GM12873 (cell line): ENCODE measurements around the gene TUBB4B.

Experiments used
- TF ChIP-seq, protein P1 (sequence below): IDR thresholded peaks from 2 replicates; pipeline ENCODE4 v1.5.1; 2012; ENCODE audit warnings: low read depth, mild to moderate bottlenecking, moderate library complexity, low read length, control low read depth; ENCODE audit not compliant: insufficient read depth; ENCODE audit errors: missing control alignments

Gene TUBB4B

DNA sequence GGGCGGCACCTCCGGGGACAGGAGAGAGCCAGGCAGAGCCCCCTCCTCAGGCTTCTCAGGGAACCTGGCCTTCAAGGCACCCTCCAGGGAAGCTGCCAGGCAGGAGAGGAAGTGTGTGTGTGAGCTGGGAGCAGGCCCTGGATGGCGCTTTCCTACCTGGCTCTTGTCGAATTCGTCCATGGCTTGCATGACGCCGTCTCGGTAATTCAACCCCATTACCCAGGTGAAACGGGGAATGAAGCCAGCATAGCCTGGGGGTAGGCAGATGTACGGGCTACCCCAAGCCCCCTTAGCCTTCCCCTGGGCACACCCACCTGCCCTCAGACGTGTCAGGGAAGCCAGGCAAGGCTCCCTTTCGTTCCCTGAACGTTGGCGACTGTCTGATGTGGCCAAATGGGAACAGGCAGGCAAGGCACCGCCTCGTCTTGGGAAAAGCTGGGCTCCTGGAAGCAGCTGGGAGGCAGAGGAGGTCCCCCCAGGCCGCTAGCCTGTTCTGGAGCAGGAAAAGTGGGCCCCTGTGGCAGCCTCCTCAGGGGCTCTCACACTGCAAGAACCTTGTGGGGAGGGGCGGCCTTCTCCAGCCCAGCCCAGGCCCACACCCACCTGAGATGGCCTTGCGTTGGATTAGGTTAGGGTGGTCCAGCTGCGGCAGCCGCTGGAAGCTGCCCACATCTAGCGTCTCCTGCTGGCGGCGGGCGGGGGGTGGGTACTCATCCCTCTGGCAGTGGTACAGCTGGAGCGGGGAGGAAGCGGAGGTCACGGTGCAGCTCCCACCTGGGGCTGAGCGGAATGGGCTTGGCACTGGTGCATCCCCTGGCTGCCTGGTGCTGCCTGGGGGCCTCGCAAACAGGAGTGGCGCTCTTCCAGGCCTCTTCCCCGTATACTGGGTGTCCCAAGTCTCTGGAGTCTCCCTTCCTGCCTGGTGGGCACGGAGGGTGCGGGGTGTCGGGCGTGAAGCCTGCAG lies 3.7 kb downstream of the TUBB4B start:
- TF ChIP-seq, protein P1, sequence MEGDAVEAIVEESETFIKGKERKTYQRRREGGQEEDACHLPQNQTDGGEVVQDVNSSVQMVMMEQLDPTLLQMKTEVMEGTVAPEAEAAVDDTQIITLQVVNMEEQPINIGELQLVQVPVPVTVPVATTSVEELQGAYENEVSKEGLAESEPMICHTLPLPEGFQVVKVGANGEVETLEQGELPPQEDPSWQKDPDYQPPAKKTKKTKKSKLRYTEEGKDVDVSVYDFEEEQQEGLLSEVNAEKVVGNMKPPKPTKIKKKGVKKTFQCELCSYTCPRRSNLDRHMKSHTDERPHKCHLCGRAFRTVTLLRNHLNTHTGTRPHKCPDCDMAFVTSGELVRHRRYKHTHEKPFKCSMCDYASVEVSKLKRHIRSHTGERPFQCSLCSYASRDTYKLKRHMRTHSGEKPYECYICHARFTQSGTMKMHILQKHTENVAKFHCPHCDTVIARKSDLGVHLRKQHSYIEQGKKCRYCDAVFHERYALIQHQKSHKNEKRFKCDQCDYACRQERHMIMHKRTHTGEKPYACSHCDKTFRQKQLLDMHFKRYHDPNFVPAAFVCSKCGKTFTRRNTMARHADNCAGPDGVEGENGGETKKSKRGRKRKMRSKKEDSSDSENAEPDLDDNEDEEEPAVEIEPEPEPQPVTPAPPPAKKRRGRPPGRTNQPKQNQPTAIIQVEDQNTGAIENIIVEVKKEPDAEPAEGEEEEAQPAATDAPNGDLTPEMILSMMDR: no peak

DNA sequence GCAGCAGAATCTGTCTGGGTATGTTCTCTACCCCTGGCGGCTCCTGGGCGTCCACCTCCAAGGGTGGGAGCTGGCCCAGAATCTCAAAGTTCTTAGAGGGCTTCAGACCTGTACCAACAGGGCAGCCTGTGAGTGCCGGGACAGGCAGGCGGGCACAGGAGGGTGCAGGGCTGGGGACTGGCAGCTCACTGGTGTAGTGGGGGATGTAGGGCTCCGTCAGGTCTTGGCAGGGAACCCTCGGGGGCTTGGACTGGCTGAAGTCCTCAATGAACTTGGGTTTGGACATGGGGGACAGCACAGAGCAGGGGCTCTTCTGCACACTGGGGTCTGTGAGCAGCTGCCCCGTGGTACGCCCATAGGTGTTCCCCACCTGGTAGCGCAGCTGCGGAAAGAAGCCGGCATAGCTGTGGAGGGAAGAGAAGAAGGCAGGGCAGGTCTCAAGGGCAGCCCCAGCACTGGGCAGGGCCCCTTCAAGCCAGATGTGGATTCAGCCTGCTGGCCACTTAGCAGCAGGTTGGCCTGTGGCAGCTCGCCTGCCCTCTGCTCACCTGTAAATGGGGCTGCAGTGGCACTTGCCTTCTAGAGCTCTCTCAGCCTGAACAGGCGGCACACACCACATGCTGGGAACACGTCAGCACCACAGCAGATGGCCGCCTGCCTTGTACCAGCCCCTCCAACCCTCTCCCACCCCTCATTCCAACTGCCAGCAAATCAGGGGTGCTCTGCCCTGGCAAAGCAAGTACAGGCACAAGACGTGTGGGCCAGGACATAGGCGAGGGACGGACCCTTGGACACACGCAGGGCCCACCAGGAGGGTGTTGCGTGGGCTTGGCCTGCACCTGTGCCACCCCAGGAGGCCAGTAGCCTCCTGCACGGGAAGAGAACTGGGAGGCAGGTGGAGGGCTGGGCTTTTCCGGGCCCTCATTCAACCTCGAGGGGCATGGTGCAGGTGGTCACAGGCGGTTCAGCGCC lies 4.6 kb downstream of the TUBB4B start:
- TF ChIP-seq, protein P1: no peak

DNA sequence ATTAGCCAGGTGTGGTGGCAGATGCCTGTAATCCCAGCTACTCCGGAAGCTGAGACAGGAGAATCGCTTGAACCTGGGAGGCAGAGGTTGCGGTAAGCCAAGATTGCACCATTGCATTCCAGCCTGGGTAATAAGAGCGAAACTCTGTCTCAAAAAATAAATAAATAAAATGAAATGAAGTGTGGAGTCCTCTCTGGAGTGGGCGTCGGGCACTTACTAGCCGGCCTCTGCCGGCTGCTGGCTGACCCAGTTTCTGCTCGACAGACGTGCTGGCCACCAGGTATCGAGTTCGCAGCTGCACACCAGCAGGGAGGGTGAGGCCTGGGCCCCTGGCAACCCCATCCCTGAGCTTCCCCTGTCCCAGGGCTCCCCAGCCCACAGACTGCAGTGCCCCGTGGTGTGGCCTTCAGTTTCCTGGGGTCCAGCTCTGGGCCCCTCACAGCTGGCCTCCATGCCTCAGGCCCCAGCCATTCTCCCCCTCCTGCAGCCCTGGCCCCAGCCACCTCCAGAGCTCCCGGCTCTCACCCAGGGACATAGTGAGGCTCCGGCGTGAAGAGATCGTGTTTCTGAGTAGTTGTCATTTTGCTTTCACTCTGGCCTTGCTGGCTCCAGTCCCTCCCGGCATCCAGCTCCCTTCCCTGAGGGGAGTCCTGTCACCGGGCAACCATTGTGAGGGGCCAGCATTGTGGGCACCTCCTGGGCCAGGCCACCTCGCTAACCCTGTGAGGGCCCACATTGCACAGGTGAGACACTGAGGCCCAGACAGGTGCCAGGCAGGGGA lies 6.2 kb downstream of the TUBB4B start:
- TF ChIP-seq, protein P1: no peak

DNA sequence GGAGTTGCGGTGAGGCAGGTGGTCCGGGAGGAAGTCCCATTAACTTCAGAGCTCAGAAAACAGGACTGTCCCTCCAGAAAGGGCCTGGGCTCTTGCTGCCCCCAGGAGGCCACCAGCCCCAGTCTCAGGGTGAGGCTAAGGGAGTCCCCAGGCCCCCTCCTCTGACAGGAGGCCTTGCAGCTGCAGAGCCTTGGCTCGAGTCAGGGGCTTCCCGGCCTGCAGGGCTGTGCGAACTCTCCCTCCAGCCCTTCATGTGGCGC lies 6.8 kb downstream of the TUBB4B start:
- TF ChIP-seq, protein P1: no peak

DNA sequence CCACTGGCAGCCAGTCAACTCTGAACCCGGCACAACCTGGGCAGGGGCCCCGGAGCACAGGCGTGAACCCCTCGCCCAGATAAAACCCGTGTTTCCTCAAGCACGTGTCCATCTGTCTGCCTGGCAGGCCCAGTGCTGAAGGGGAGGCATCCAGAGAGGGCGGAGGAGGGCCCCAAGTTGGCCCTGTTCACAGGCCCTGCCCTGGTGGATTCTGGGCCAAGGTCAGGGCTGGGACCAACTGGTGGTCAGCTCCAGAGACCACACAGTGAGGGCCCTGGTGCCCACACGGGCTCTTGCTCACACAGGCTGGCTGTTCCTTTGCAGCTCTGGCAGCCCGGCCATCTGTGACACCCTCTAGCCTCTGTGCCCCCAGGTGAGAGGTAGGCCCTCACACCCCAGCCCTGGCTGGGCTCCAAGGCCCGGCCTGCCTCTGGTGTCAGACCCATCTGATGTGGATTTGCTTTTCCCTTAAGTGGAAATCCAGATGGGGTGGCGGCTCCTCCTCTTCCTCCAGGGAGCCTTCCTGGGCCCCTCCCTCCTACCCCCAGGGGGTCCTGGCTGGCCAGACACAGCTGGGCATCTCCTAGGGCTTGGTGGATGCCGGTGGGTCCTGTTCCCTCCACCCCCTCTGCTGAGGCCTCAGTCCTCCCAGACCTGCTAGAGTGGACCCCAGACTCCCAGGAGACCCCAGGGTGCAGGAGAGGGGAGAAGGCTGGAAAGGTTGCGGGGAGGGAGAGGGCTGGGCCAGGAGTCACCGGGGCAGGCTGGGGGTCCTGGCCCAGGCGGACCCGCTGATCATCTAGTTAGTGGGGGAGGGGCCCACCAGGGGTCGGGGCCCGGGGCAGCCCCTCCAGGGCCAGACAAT lies 9.5 kb downstream of the TUBB4B start:
- TF ChIP-seq, protein P1: no peak

DNA sequence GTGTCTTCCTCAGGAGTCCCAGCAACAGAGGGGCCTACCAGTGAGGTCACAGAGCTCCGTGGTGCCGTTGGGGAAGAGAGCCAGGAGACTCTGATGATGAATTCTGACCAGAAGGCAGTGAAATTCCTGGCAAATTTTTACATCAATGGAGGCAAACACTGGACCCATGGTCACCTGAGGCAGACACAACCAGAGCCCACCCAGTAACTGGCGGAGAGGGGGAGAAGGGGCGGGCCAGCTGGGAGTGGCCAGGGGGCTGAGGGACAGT lies 10.0 kb downstream of the TUBB4B start, which contains the start of gene STPG3:
Gene STPG3 (plus strand): TSS at position 93 of the 268 bp plus-strand sequence. CDS start 1 bp downstream, at position 94.
- TF ChIP-seq, protein P1: no peak
